Aorta (tissue), 5 donors: Measurements from ENCODE around the gene IBTK. TPM values are rescaled to one million over a fixed set of nuclear protein-coding genes. Genes with fewer than 3 reads are reported as not detected.
"Not testable (repeated sequence)": the region's sequence is repeated elsewhere in the genome, so short reads cannot be mapped to it uniquely, and the experiment has no call there.

Experiments used
- ATAC-seq: fragments of 200-7000 bp; cut with Tn5 transposase; one replicate; pipeline ENCODE4 v1.9.1; 2022; ENCODE audit warnings: moderate library complexity; ENCODE audit not compliant: low FRiP score
- DNase-seq, 2 donors: peaks; one replicate each; pipeline ENCODE4 v3.0.0-alpha.2; 2020
- H3K27ac ChIP-seq, 2 donors: one replicate each; pipeline ENCODE4 v1.5.1; 2013; ENCODE audit warnings: low read length in 2 of 2, mild to moderate bottlenecking in 2 of 2, moderate library complexity in 2 of 2, control low read depth in 1 of 2, inconsistent platforms in 1 of 2, low read depth in 1 of 2
- H3K27me3 ChIP-seq, 2 donors: one replicate each; pipeline ENCODE4 v1.6.1; 2013; ENCODE audit warnings: control low read depth in 1 of 2, low read length in 1 of 2, mild to moderate bottlenecking in 1 of 2, moderate library complexity in 1 of 2; ENCODE audit not compliant: insufficient read depth in 2 of 2, control insufficient read depth in 1 of 2
- H3K36me3 ChIP-seq, 2 donors: one replicate each; pipeline ENCODE4 v1.6.1; 2013; ENCODE audit warnings: control low read depth in 1 of 2, low read length in 1 of 2, mild to moderate bottlenecking in 1 of 2; ENCODE audit not compliant: insufficient read depth in 2 of 2, control insufficient read depth in 1 of 2
- H3K4me1 ChIP-seq, 2 donors: one replicate each; pipeline ENCODE4 v1.6.1; 2013; ENCODE audit warnings: low read length in 2 of 2, control low read depth in 1 of 2, mild to moderate bottlenecking in 1 of 2, moderate library complexity in 1 of 2; ENCODE audit not compliant: insufficient read depth in 2 of 2, control insufficient read depth in 1 of 2
- H3K4me3 ChIP-seq, 2 donors: one replicate each; pipeline ENCODE4 v1.5.1; 2013; ENCODE audit warnings: low read length in 2 of 2, control low read depth in 1 of 2, mild to moderate bottlenecking in 1 of 2
- H3K9me3 ChIP-seq: one replicate; pipeline ENCODE4 v1.6.1; 2013; ENCODE audit warnings: mild to moderate bottlenecking, low read length; ENCODE audit not compliant: control insufficient read depth
- WGBS, 2 donors: extraction: QIAGEN DNeasy Blood & Tissue Kit; methylation state at CpG; one replicate each; pipeline ENCODE4 v1.1.7; 2013; 5-methylcytosine and 5-hydroxymethylcytosine counted together
- intact Hi-C, 2 donors: fragments of 100-400 bp; cut with DNase I; formaldehyde crosslinking; loops; one replicate each; pipeline versions ENCODE4 v1.14.2 to v1.15.0; 2022
- long read RNA-seq, 2 donors: library from polyadenylated mRNA; unstranded; transcript quantifications; one replicate each; pipeline ENCODE4 v2.0.0, GENCODE V29; 2020 to 2021
- polyA plus RNA-seq, 2 donors: library from polyadenylated mRNA; stranded (reverse); fragments of 200-250 nt; gene quantifications; one replicate each; pipeline ENCODE4 v1.2.3, GENCODE V29; 2013
- total RNA-seq, 2 donors: library from RNA; stranded (reverse); fragmentation: NEBNext Ultra II Directional; extraction: Animal tissue kit (Norgen Biotek cat#: 25700); gene quantifications; one replicate each; pipeline ENCODE4 v1.2.1, GENCODE V29; 2021
- donor health status: healthy with polysubstance abuse.
- donor health status: Bipolar disorder and iron deficiency.
- donor health status: DM: no; HTN: no; CAD: no.
- donor health status: DM: no; HTN: no; CAD: no.
- donor health status: DM: yes; HTN: yes; CAD: no.

IBTK gene
- total RNA-seq (10 to 100 TPM; 33.5 to 34.0 TPM), polyA plus RNA-seq (10 to 100 TPM; 16.3 to 20.0 TPM)
- long read RNA-seq, donor 1, partial matches to known transcripts, result 33 of 40 reads
- long read RNA-seq, donor 1, other reads (novel, unspliced or antisense), result 7 of 40 reads
- long read RNA-seq, donor 2, full-length matches to known transcripts, result 1 of 15 reads
- long read RNA-seq, donor 2, partial matches to known transcripts, result 5 of 15 reads
- long read RNA-seq, donor 2, other reads (novel, unspliced or antisense), result 9 of 15 reads

GRCh38 chr6:82247505-82248272 is at the start of gene IBTK:
TSS of gene IBTK (minus strand) at chr6:82247744. CDS start at chr6:82240486, 7,258 bp downstream.
- peak; percentile 96 to 98 for DNase-seq
- no peaks in the 10 kb centered on the region for H3K4me1 ChIP-seq
- peaks cover 0 to 3% of the 10 kb centered on the region in 2 donors for H3K36me3 ChIP-seq
- H3K9me3 ChIP-seq, result no peaks in the 10 kb centered on the region
- ATAC-seq, result peak; percentile 99
- no peaks in the 10 kb centered on the region for H3K27me3 ChIP-seq
- intact Hi-C loops, result loop anchor here in 1 of 2 donors (10.0 kb wide), 1 partner anchor 117 kb away; the partner anchor contains the start of gene TPBG
- H3K27ac ChIP-seq, result peak within 1 kb of the TSS; percentile 71 to 90
- 1% methylated on average over 45 of the region's 45 CpGs for WGBS, 2 donors
- peak within 1 kb of the TSS; percentile 48 to 88 for H3K4me3 ChIP-seq

- DNase-seq (no peak), ATAC-seq (no peak)
- intact Hi-C loops, result no loop called here
- Histone ChIP-seq H3K4me1 (no peaks in the 10 kb centered on the region), H3K9me3 (no peaks in the 10 kb centered on the region), H3K27me3 (no peaks in the 10 kb centered on the region), H3K4me3 (no peak overlapping the region), H3K36me3 (no peaks in the 10 kb centered on the region), H3K27ac (no peak overlapping the region)
- 52 to 61% methylated on average over 11 of the region's 11 CpGs for WGBS, 2 donors
Observed at GRCh38 chr6:82283771-82284410, 36.3 kb upstream of the IBTK start.

GRCh38 chr6:82281550-82281949 is 34.0 kb upstream of the IBTK start:
- H3K27me3 ChIP-seq, DNase-seq, H3K36me3 ChIP-seq, H3K4me1 ChIP-seq, intact Hi-C loops, H3K4me3 ChIP-seq, ATAC-seq, H3K27ac ChIP-seq, H3K9me3 ChIP-seq: not testable (repeated sequence)
- 74% methylated on average over 2 of the region's 2 CpGs for WGBS, 2 donors

GRCh38 chr6:82277686-82278085 is 30.1 kb upstream of the IBTK start:
- H3K4me1 ChIP-seq, result no peaks in the 10 kb centered on the region
- H3K9me3 ChIP-seq, result no peaks in the 10 kb centered on the region
- H3K4me3 ChIP-seq, result no peak overlapping the region
- no peaks in the 10 kb centered on the region for H3K36me3 ChIP-seq
- DNase-seq (no peak), ATAC-seq (no peak)
- no peaks in the 10 kb centered on the region for H3K27me3 ChIP-seq
- intact Hi-C loops, result no loop called here
- no peak overlapping the region for H3K27ac ChIP-seq

GRCh38 chr6:82275686-82276085 is 28.1 kb upstream of the IBTK start:
- Histone ChIP-seq H3K9me3 (no peaks in the 10 kb centered on the region), H3K4me1 (no peaks in the 10 kb centered on the region), H3K4me3 (no peak overlapping the region), H3K27me3 (no peaks in the 10 kb centered on the region), H3K27ac (no peak overlapping the region), H3K36me3 (no peaks in the 10 kb centered on the region)
- DNase-seq (no peak), ATAC-seq (no peak)
- 73 to 74% methylated on average over 5 of the region's 5 CpGs for WGBS, 2 donors
- intact Hi-C loops, result no loop called here

GRCh38 chr6:82273295-82273694 is 25.8 kb upstream of the IBTK start:
- Histone ChIP-seq H3K36me3 (no peaks in the 10 kb centered on the region), H3K4me1 (no peaks in the 10 kb centered on the region), H3K4me3 (no peak overlapping the region), H3K9me3 (no peaks in the 10 kb centered on the region), H3K27ac (no peak overlapping the region), H3K27me3 (no peaks in the 10 kb centered on the region)
- intact Hi-C loops, result loop anchor here (5.0 kb wide), 3 partner anchors 314 to 784 kb away; no protein-coding TSS in a partner anchor
- DNase-seq (no peak), ATAC-seq (no peak)
- 80 to 84% methylated on average over 1 of the region's 1 CpG for WGBS, 2 donors

- no peaks in the 10 kb centered on the region for H3K9me3 ChIP-seq
- H3K4me1 ChIP-seq, result no peaks in the 10 kb centered on the region
- no peaks in the 10 kb centered on the region for H3K36me3 ChIP-seq
- intact Hi-C loops, result loop anchor here (2.0 to 5.0 kb wide), 4 partner anchors 316 to 786 kb away; no protein-coding TSS in a partner anchor
- ATAC-seq (no peak), DNase-seq (no peak)
- no peaks in the 10 kb centered on the region for H3K27me3 ChIP-seq
- no peak overlapping the region for H3K4me3 ChIP-seq
- WGBS, 2 donors, result 63 to 64% methylated on average over 6 of the region's 6 CpGs
- no peak overlapping the region for H3K27ac ChIP-seq
Observed at GRCh38 chr6:82270881-82271635, 23.5 kb upstream of the IBTK start.

GRCh38 chr6:82268301-82268846 is 20.8 kb upstream of the IBTK start:
- Histone ChIP-seq H3K4me1 (no peaks in the 10 kb centered on the region), H3K4me3 (no peak overlapping the region), H3K27me3 (no peaks in the 10 kb centered on the region), H3K27ac (no peak overlapping the region), H3K36me3 (no peaks in the 10 kb centered on the region), H3K9me3 (no peaks in the 10 kb centered on the region)
- no peak for DNase-seq
- 57 to 60% methylated on average over 2 of the region's 2 CpGs for WGBS, 2 donors
- no peak for ATAC-seq
- intact Hi-C loops, result no loop called here
